Loucy (cell line): Measurements from ENCODE around the gene MSMO1.
"Not testable (repeated sequence)": the region's sequence is repeated elsewhere in the genome, so short reads cannot be mapped to it uniquely, and the experiment has no call there.

Experiments used
- H2AFZ ChIP-seq: fragments of 200-600 bp; sonication (generic); 2 replicates; pipeline ENCODE4 v1.6.0; 2016; ENCODE audit warnings: antibody characterized with exemption, mild to moderate bottlenecking, low read length, moderate library complexity
- H3F3A ChIP-seq: fragments of 200-600 bp; 2 replicates; pipeline ENCODE4 v1.6.0; 2016; ENCODE audit warnings: antibody characterized with exemption, low read depth, mild to moderate bottlenecking
- H3K27me3 ChIP-seq: fragments of 200-600 bp; sonication (generic); 2 replicates; pipeline ENCODE4 v1.6.1; 2014; ENCODE audit warnings: low read length, mild to moderate bottlenecking; ENCODE audit not compliant: insufficient read depth, poor library complexity, severe bottlenecking
- H3K36me3 ChIP-seq: fragments of 200-600 bp; sonication (generic); 2 replicates; pipeline ENCODE4 v1.6.1; 2016; ENCODE audit warnings: low read length; ENCODE audit not compliant: insufficient read depth
- H3K4me1 ChIP-seq: fragments of 200-600 bp; sonication (generic); 2 replicates; pipeline ENCODE4 v1.5.1; 2014; ENCODE audit warnings: low read length, mild to moderate bottlenecking; ENCODE audit not compliant: insufficient read depth, poor library complexity, severe bottlenecking
- H3K4me2 ChIP-seq: fragments of 200-600 bp; sonication (generic); 2 replicates; pipeline ENCODE4 v1.6.0; 2014; ENCODE audit warnings: antibody characterized with exemption, low read length, low read depth, mild to moderate bottlenecking; ENCODE audit not compliant: poor library complexity, severe bottlenecking
- H3K4me3 ChIP-seq: fragments of 200-600 bp; sonication (generic); 2 replicates; pipeline ENCODE4 v1.5.1; 2014; ENCODE audit warnings: low read length, mild to moderate bottlenecking, mixed read lengths; ENCODE audit not compliant: poor library complexity, severe bottlenecking
- H3K79me2 ChIP-seq: fragments of 200-600 bp; sonication (generic); 2 replicates; pipeline ENCODE4 v1.6.1; 2014; ENCODE audit warnings: low read length; ENCODE audit not compliant: insufficient read depth
- H3K9ac ChIP-seq: fragments of 200-600 bp; sonication (generic); 2 replicates; pipeline ENCODE4 v1.6.0; 2014; ENCODE audit warnings: mild to moderate bottlenecking, low read depth, low read length, moderate library complexity; ENCODE audit not compliant: poor library complexity, severe bottlenecking
- H3K9me2 ChIP-seq: fragments of 200-600 bp; sonication (generic); replicated peaks from 2 replicates; pipeline ENCODE4 v1.6.1; 2016; ENCODE audit warnings: low read depth, low read length, mixed read lengths
- H3K9me3 ChIP-seq: fragments of 200-600 bp; sonication (generic); 2 replicates; pipeline ENCODE4 v1.6.1; 2014; ENCODE audit warnings: mild to moderate bottlenecking, antibody characterized with exemption, low read length, low read depth; ENCODE audit not compliant: insufficient read depth
- H4K20me1 ChIP-seq: fragments of 200-600 bp; sonication (generic); 2 replicates; pipeline ENCODE4 v1.6.0; 2014; ENCODE audit warnings: antibody characterized with exemption, low read length, mild to moderate bottlenecking; ENCODE audit not compliant: insufficient read depth, poor library complexity, severe bottlenecking
- CTCF ChIP-seq: fragments of 200-600 bp; sonication (generic); conservative IDR thresholded peaks from 2 replicates; pipeline ENCODE4 v1.5.1; 2014; ENCODE audit warnings: mild to moderate bottlenecking, antibody characterized with exemption, low read length
- EZH2phosphoT487 ChIP-seq: fragments of 200-600 bp; IDR thresholded peaks from 2 replicates; pipeline ENCODE4 v1.6.1; 2018; ENCODE audit warnings: antibody characterized with exemption, mild to moderate bottlenecking, moderate library complexity, borderline replicate concordance

The MSMO1 gene

GRCh38 chr4:165327211-165328100 is at the start of gene MSMO1:
TSS of gene MSMO1 (plus strand) at chr4:165327669. CDS start at chr4:165333371, 5,702 bp downstream.
- peak within 1 kb of the TSS; percentile 95 for H3K9ac ChIP-seq
- peaks cover 58% of the 10 kb centered on the region for H3K79me2 ChIP-seq
- no peaks in the 10 kb centered on the region for H3K9me3 ChIP-seq
- H2AFZ ChIP-seq: peak within 1 kb of the TSS; percentile 86
- no peaks in the 10 kb centered on the region for H3K27me3 ChIP-seq
- peaks cover 46% of the 10 kb centered on the region for H3K4me1 ChIP-seq
- TF ChIP-seq CTCF (no peak), EZH2phosphoT487 (no peak)
- peak within 1 kb of the TSS; percentile 97 for H3K4me2 ChIP-seq
- H3K36me3 ChIP-seq: no peaks in the 10 kb centered on the region; the same call in 1 of the 2 replicates
- H3K9me2 ChIP-seq: no peaks in the 10 kb centered on the region
- peaks cover 48% of the 10 kb centered on the region for H4K20me1 ChIP-seq
- peak within 1 kb of the TSS; percentile 93 for H3K4me3 ChIP-seq
- H3F3A ChIP-seq: no peaks in the 10 kb centered on the region

- not testable (repeated sequence) for H3K9me3 ChIP-seq, H3K4me3 ChIP-seq, H3K79me2 ChIP-seq, H4K20me1 ChIP-seq, H3K9ac ChIP-seq, H3K4me1 ChIP-seq, H2AFZ ChIP-seq, H3K4me2 ChIP-seq, H3K36me3 ChIP-seq, H3F3A ChIP-seq, H3K9me2 ChIP-seq, H3K27me3 ChIP-seq
Measured at GRCh38 chr4:165279531-165279930, 47.9 kb upstream of the MSMO1 start.

GRCh38 chr4:165284697-165285096 is 42.8 kb upstream of the MSMO1 start:
- not testable (repeated sequence) for H3F3A ChIP-seq, H3K9me2 ChIP-seq, H3K4me2 ChIP-seq, H3K36me3 ChIP-seq, H3K9ac ChIP-seq, H4K20me1 ChIP-seq, H3K27me3 ChIP-seq, H3K79me2 ChIP-seq, H3K9me3 ChIP-seq, H3K4me3 ChIP-seq, H2AFZ ChIP-seq, H3K4me1 ChIP-seq

GRCh38 chr4:165286619-165287340 is 40.7 kb upstream of the MSMO1 start:
- H3K27me3 ChIP-seq, H3K9me2 ChIP-seq, H3K4me2 ChIP-seq, H2AFZ ChIP-seq, H3K4me3 ChIP-seq, H3K36me3 ChIP-seq, H3K9ac ChIP-seq, H3K79me2 ChIP-seq, H3F3A ChIP-seq, H3K4me1 ChIP-seq, H3K9me3 ChIP-seq: not testable (repeated sequence)
- peaks cover 11% of the 10 kb centered on the region for H4K20me1 ChIP-seq
